SJCRH30 (cell line): ENCODE results near the gene ADGRB3. TPM values are rescaled to one million over a fixed set of nuclear protein-coding genes. Genes with fewer than 3 reads are reported as not detected.
"Not testable (repeated sequence)": the region's sequence is repeated elsewhere in the genome, so short reads cannot be mapped to it uniquely, and the experiment has no call there.

ENCODE experiments used
- DNase-seq, 2 experiments: peaks; one replicate each; pipeline ENCODE4 v3.0.0-alpha.2; 2015 to 2020
- H3K27ac ChIP-seq: fragments of 250-450 bp; sonication (Bioruptor Pico); 2 replicates; pipeline ENCODE4 v1.5.1; 2020; ENCODE audit warnings: mild to moderate bottlenecking, moderate library complexity
- H3K27me3 ChIP-seq: fragments of 250-450 bp; sonication (Bioruptor Pico); 2 replicates; pipeline ENCODE4 v1.5.1; 2020; ENCODE audit warnings: mild to moderate bottlenecking, moderate library complexity
- H3K36me3 ChIP-seq: fragments of 250-450 bp; sonication (Bioruptor Pico); 2 replicates; pipeline ENCODE4 v1.5.1; 2020; ENCODE audit warnings: mild to moderate bottlenecking, moderate library complexity
- H3K4me1 ChIP-seq: fragments of 250-450 bp; sonication (Bioruptor Pico); 2 replicates; pipeline ENCODE4 v1.5.1; 2020; ENCODE audit warnings: mild to moderate bottlenecking, moderate library complexity
- H3K4me3 ChIP-seq: fragments of 250-450 bp; sonication (Bioruptor Pico); 2 replicates; pipeline ENCODE4 v1.5.1; 2020; ENCODE audit warnings: mild to moderate bottlenecking, moderate library complexity
- H3K9me3 ChIP-seq: fragments of 250-450 bp; sonication (Bioruptor Pico); replicated peaks from 2 replicates; pipeline ENCODE4 v1.5.1; 2020; ENCODE audit warnings: mild to moderate bottlenecking, moderate library complexity
- total RNA-seq: library from RNA; depleted of rRNA; stranded (reverse); fragments of >200 nt; shearing (Covaris generic); gene quantifications from 2 replicates; pipeline ENCODE4 v1.2.3, GENCODE V29; 2014

Gene ADGRB3
- total RNA-seq, 1 experiment from 2014 or later: 8.7 TPM

DNA sequence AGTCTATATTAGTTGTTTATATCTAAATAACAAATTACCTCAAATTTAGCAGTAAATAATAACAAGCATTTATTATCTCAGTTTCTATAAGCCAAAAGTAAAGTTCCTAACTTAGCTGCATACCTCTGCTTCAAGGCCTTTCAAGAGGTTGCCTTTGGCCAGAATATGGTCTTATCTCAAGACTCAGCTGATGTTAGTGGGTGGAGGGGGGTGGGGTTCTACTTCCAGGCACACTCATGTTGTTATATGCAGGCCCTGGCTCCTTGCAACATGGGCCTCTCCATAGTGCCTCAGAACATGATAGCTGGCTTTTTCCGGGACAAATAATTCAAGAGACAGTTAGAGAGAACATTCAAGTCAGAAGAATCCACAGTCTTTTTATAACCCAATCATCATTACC is 266.0 kb downstream of the ADGRB3 start:
- H3K9me3 ChIP-seq: no peaks in the 10 kb centered on the region
- no peak for DNase-seq
- H3K36me3 ChIP-seq: no peaks in the 10 kb centered on the region
- no peaks in the 10 kb centered on the region for H3K27me3 ChIP-seq
- H3K27ac ChIP-seq: no peak overlapping the region
- H3K4me1 ChIP-seq: no peaks in the 10 kb centered on the region
- H3K4me3 ChIP-seq: no peak overlapping the region

DNA sequence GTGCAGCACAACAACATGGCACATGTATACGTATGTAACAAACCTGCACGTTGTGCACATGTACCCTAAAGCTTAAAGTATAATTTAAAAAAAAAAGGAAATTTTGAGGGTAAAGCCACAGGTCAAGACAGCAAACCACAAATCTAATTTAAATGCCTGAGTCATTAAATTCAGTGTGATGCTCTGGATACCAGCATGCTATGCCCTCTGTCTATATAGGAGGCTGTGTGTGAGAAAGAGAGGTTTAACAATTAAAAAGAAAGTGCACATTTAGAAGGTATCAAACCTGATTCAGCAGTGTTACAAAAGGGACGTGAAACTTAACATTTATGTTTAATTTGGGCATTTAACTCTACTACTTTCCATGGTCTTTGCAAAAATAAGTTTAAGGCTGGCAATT is 276.3 kb downstream of the ADGRB3 start:
- Histone ChIP-seq H3K4me3 (no peak overlapping the region), H3K9me3 (no peaks in the 10 kb centered on the region; the same call in 1 of the 2 replicates), H3K27ac (no peak overlapping the region), H3K27me3 (no peaks in the 10 kb centered on the region), H3K4me1 (no peaks in the 10 kb centered on the region), H3K36me3 (no peaks in the 10 kb centered on the region)
- DNase-seq: no peak

DNA sequence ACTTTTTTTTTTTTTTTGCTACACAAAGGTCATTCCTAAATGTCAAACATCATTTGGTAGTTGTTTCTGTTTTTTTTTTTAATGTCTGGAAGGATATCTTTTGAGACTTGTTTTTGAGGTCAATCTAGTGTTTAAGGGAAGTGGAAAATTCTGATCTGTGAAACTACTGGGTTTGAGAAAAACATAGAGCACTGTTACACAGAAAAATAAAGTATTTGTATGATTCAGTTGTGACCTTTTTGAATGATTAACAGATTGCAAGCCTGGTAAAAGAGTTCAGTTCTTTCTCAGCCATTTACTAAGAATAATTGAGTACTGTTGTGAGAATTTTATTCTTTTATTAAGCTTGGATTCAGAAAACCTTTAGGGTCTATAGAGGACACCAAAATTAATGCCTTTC is 276.7 kb downstream of the ADGRB3 start:
- Histone ChIP-seq H3K4me3 (no peak overlapping the region), H3K36me3 (no peaks in the 10 kb centered on the region), H3K27ac (no peak overlapping the region), H3K9me3 (no peaks in the 10 kb centered on the region; the same call in 1 of the 2 replicates), H3K27me3 (no peaks in the 10 kb centered on the region), H3K4me1 (no peaks in the 10 kb centered on the region)
- DNase-seq: no peak

DNA sequence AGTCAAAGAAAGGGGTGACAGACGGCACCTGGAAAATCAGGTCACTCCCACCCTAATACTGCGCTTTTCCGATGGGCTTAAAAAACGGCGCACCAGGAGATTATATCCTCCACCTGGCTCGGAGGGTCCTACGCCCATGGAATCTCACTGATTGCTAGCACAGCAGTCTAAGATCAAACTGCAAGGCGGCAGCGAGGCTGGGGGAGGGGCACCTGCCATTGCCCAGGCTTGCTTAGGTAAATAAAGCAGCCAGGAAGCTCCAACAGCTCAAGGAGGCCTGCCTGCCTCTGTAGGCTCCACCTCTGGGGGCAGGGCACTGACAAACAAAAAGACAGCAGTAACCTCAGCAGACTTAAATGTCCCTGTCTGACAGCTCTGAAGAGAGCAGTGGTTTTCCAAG is 277.7 kb downstream of the ADGRB3 start:
- not testable (repeated sequence) for H3K36me3 ChIP-seq, DNase-seq, H3K4me1 ChIP-seq, H3K9me3 ChIP-seq, H3K27ac ChIP-seq, H3K27me3 ChIP-seq, H3K4me3 ChIP-seq

DNA sequence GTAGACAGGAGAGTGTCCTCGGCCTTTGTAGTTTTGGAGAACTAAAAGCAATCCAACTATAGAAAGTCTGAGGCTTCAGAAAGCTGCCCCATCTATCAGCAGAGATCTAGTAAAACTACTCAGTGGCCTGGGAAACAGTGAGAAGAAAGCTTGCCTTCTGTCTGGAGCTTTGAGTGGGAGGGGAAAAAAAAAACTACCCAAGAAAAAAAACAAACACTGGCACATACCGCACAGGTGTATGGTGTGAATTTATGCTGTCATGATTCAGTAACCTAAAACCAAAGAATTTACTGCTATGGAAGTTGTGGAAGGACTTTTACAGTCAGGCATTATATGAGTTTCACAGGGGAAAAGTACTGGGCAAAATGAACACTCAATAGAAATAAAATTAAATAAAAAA is 280.5 kb downstream of the ADGRB3 start:
- Histone ChIP-seq H3K4me3 (no peak overlapping the region), H3K27me3 (no peaks in the 10 kb centered on the region), H3K36me3 (no peaks in the 10 kb centered on the region), H3K27ac (no peak overlapping the region), H3K4me1 (no peaks in the 10 kb centered on the region), H3K9me3 (no peaks in the 10 kb centered on the region)
- DNase-seq: peak in 1 of 2 experiments; percentile 32

DNA sequence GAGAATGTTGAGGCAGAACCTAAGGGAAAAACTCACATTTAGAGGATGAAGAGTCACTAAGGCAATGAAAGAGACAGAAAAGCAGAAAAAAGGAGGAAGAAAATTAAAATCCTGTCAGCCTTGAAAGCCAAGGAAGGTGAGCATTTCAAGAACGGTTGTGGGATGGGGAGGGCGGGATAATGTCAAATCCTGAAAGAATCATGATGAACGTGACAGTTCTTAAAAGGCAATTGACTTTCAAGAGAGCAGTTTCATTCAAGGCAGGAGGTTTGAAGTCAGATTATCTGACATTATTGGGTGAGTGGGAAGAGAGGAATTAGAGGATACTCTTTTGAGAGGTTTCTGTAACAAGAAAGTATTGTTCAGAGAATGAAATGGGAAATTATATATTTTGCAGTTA is 284.5 kb downstream of the ADGRB3 start:
- Histone ChIP-seq H3K27me3 (no peaks in the 10 kb centered on the region), H3K36me3 (no peaks in the 10 kb centered on the region), H3K4me1 (no peaks in the 10 kb centered on the region), H3K27ac (no peak overlapping the region), H3K4me3 (no peak overlapping the region), H3K9me3 (no peaks in the 10 kb centered on the region)
- DNase-seq: no peak

DNA sequence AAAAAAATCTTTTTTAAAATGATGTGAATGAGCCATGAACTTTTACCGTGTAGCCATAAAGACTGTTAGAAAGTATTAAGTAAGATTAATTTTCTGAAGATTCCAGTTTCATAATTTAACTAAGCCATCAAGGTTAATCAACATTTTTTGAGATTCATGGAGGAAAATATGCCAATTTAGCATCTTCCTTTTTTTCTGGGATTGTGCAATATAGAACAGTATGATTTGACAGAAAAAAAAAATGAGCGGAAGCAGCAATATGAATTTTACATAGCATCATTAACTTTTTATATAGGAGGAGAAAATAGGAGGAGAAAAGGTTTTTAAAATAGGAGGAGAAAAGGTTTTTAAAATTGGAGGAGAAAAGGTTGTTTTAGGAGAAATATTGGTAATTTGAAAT is 306.3 kb downstream of the ADGRB3 start:
- Histone ChIP-seq H3K9me3 (no peaks in the 10 kb centered on the region), H3K4me1 (no peaks in the 10 kb centered on the region), H3K36me3 (no peaks in the 10 kb centered on the region), H3K4me3 (no peak overlapping the region), H3K27me3 (no peaks in the 10 kb centered on the region), H3K27ac (no peak overlapping the region)
- no peak for DNase-seq

DNA sequence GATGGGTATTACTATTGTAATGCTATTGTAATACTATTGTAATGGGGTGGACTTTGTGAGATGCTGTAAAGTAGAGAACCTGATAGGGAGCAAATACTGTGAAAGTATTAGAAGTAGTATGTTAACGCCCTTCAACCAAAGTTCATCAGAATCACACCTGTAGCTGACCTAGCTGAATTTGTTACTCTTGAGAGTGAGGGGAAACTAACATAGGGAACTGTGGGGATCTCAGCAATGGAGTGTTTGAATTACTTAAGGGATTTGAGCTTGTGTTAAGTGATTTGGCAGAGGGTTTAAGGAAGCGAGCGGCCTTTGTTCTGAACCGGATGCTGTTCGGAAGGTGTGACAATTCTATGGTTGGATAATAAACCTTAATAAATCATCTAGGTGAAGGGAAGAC is 312.6 kb downstream of the ADGRB3 start:
- no peak for DNase-seq
- H3K27ac ChIP-seq: no peak overlapping the region
- no peaks in the 10 kb centered on the region for H3K4me1 ChIP-seq
- H3K36me3 ChIP-seq: no peaks in the 10 kb centered on the region
- no peaks in the 10 kb centered on the region for H3K27me3 ChIP-seq
- H3K9me3 ChIP-seq: no peaks in the 10 kb centered on the region
- H3K4me3 ChIP-seq: no peak overlapping the region

DNA sequence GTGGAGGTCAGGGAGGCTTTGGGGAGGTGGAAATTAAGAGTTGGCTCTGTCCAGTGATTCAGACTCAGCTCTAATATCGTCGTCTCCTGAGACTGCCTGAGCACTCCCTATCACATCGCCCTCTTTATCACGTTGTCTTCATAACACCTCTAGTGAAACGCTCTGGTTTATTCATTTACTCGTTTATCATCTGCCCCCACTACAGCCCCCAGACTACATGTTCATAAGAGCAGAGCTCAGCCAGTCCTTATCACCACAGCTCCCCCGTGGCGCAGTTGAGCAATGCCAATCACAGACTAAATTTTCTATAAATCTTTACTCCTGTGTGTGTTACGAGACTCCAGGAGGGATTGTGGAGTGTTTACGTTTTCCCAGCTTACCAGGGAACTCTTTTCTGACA is 316.2 kb downstream of the ADGRB3 start:
- no peak for DNase-seq
- Histone ChIP-seq H3K36me3 (no peaks in the 10 kb centered on the region), H3K4me1 (no peaks in the 10 kb centered on the region), H3K27ac (no peak overlapping the region), H3K9me3 (no peaks in the 10 kb centered on the region), H3K4me3 (no peak overlapping the region), H3K27me3 (no peaks in the 10 kb centered on the region)

DNA sequence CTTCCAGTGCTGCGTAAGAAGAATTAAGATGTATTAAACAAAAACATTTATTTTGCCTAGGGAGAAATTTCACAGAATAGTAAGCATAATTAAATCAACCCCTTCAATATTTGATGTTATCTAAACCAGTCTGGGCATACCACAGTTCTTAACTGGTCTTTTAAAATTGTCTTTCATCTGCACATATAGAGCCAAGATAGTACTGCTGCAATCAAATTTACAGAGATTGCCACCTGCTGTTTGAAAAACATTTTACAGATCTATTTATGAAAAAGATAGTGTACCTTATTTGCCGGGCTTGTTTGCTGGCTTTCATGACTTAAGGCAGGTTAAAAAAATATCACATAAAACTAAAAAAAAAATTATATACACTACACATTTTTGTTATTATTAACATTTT is 323.2 kb downstream of the ADGRB3 start:
- no peaks in the 10 kb centered on the region for H3K4me1 ChIP-seq
- DNase-seq: peak in 1 of 2 experiments; percentile 26
- no peaks in the 10 kb centered on the region for H3K36me3 ChIP-seq
- no peaks in the 10 kb centered on the region for H3K27me3 ChIP-seq
- H3K27ac ChIP-seq: no peak overlapping the region
- no peak overlapping the region for H3K4me3 ChIP-seq
- H3K9me3 ChIP-seq: no peaks in the 10 kb centered on the region

DNA sequence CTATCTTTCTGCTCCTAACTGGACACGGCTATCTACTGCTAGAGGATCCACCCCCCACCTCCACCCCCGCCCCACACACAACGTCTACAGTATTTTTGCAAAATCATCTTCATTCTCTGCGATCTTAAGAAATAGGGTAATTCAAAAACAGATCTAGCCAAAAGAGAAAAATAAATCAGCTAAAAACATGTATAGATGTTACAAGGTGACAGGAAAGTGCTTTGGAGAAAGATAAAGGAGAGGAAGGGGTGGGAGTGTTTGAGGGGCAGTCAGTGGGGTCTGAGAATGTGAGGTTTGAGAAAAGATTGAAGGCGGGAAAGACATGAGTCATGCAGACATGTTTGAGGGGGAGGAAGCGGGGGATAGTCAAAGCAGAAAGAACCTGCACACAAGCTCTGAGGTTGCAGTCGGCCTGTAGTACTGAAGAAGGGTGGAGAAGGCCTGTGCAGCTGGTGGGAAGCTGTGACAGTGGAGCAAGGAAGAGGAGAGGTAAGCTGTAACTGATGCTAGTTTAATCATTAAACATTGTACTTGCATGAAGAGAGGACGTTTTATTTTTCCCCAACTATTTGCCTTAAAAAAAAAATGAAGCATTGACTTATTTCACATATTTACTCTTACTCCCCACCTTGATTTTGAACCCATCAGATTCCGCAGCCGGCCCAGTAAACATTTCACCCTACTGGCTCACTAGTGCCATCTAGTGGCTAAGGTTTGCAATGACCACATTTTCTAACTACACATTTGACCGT is 332.6 kb downstream of the ADGRB3 start:
- Histone ChIP-seq H3K9me3 (no peaks in the 10 kb centered on the region), H3K27me3 (no peaks in the 10 kb centered on the region), H3K27ac (no peak overlapping the region), H3K4me1 (no peaks in the 10 kb centered on the region), H3K4me3 (no peak overlapping the region), H3K36me3 (no peaks in the 10 kb centered on the region)
- DNase-seq: peak; percentile 54 to 81

DNA sequence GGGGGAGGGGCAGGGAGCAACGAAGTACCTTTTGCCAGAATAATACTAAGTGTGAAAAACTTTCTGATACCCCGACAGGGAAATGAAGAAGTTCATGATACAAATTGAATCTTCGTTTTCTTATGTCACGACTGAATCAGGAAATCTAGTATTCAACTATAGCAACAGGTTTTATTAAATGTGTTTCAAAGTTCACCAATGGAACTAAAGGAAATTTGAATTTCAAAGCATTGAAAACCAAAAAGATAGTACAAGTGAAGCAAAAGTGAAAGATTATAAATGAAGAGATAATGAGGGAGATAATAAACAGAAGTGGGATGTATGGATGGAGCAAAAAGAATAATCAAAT is 333.2 kb downstream of the ADGRB3 start:
- H3K27me3 ChIP-seq: no peaks in the 10 kb centered on the region
- no peak for DNase-seq

DNA sequence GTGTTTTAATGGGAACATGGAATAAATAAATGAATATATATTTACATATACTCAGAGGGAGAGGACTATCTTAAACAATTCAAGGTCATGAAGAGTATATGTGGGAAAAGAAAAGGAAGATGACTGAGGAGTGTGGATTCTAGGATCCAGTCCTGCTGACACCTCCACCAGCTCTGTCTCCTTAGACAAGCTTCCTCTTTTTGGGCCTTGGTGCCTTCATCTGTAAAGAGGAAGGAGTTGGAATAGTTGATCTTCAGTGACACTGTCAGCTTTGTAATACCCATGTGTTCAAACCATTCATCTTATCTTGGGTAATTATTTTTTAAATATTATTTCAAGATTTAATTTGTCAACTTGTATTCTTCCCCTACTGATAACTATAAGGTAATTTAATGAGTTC is 338.0 kb downstream of the ADGRB3 start:
- Histone ChIP-seq H3K27ac (no peak overlapping the region), H3K4me3 (no peak overlapping the region), H3K36me3 (no peaks in the 10 kb centered on the region), H3K9me3 (no peaks in the 10 kb centered on the region), H3K4me1 (no peaks in the 10 kb centered on the region), H3K27me3 (no peaks in the 10 kb centered on the region)
- no peak for DNase-seq

More for the DNA sequence above, 333.2 kb downstream of the ADGRB3 start:
- Histone ChIP-seq H3K27ac (no peak overlapping the region), H3K4me1 (no peaks in the 10 kb centered on the region), H3K9me3 (no peaks in the 10 kb centered on the region), H3K36me3 (no peaks in the 10 kb centered on the region), H3K4me3 (no peak overlapping the region)

DNA sequence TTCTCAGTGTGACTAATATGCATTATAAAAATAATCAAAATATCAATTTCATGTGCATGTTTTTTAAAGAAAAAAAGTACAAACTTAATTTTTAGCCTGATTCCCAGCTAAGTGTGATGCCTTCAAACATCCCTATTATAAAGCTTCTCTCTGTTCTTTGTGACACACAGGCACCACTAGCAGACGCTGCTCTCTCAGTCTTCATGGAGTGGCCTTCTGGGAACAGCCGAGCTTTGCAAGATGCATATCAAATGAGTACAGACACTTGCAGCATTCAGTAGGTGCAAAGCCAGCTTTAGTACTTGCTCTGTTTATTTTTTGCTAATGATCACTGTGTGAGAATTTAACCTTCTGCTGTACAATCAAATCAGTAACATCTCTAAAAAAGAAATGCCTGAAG is 340.0 kb downstream of the ADGRB3 start:
- Histone ChIP-seq H3K36me3 (no peaks in the 10 kb centered on the region), H3K27me3 (no peaks in the 10 kb centered on the region), H3K4me3 (no peak overlapping the region), H3K9me3 (no peaks in the 10 kb centered on the region), H3K27ac (no peak overlapping the region), H3K4me1 (no peaks in the 10 kb centered on the region)
- DNase-seq: peak; percentile 10 to 36

DNA sequence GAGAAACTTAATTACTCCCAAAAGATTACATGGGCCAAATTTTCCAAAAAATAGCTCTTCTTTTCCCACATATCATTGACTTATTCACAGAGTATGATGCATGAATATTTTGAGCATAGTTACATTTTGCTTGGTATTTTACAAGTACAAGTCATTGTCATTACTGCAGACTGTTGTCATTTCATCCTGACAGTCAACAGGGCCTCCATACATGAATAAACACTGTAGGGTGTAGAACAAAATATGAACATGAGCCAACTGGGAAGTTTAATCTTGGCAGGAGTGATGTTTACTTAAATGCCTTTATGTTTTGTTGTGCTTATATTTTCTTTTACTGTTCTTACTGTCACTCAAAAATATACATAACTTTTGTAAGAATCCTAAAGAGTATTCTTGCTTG is 340.7 kb downstream of the ADGRB3 start:
- H3K27ac ChIP-seq: no peak overlapping the region
- H3K36me3 ChIP-seq: no peaks in the 10 kb centered on the region
- H3K4me3 ChIP-seq: no peak overlapping the region
- H3K4me1 ChIP-seq: no peaks in the 10 kb centered on the region
- DNase-seq: no peak
- H3K9me3 ChIP-seq: no peaks in the 10 kb centered on the region
- no peaks in the 10 kb centered on the region for H3K27me3 ChIP-seq

DNA sequence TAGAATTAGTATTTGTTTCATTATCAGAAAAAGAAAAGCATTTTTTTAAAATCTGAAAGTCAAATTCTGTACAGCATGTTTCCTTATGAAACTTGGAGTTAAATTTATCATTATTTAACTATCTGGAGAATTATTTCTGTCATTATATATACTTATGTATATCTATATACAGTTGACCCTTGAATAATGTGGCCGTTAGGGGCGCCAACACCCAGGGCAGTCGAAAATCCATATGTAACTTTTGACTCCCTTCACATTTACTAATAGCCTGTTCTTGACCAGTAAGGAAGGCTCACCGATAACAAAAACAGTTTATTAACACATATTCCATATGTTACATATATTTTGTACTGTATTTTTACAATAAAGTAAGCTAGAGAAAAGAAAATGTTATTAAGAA is 341.2 kb downstream of the ADGRB3 start:
- Histone ChIP-seq H3K4me1 (no peaks in the 10 kb centered on the region), H3K9me3 (no peaks in the 10 kb centered on the region), H3K4me3 (no peak overlapping the region), H3K36me3 (no peaks in the 10 kb centered on the region), H3K27ac (no peak overlapping the region), H3K27me3 (no peaks in the 10 kb centered on the region)
- DNase-seq: no peak
